H1 (cell line): Measurements from ENCODE around the gene ABCA13.

Source experiments
- CEBPB ChIP-seq: IDR thresholded peaks from 2 replicates; pipeline ENCODE4 v1.6.1; 2012; ENCODE audit warnings: low read depth, low read length
- CREB1 ChIP-seq: IDR thresholded peaks from 2 replicates; pipeline ENCODE4 v1.6.1; 2012; ENCODE audit warnings: inconsistent platforms
- CTCF ChIP-seq, 3 experiments: IDR thresholded peaks; 1 replicate in 2 of 3; 2 replicates in 1 of 3; pipeline versions ENCODE4 v1.5.1 to v1.6.1; 2011; ENCODE audit warnings: low read length in 3 of 3, mild to moderate bottlenecking in 3 of 3, inconsistent platforms in 2 of 3, low read depth in 1 of 3, moderate library complexity in 1 of 3; ENCODE audit not compliant: insufficient read depth in 1 of 3; ENCODE audit errors: control extremely low read depth in 1 of 3
- EGR1 ChIP-seq: IDR thresholded peaks from 2 replicates; pipeline ENCODE4 v1.6.1; 2011; ENCODE audit warnings: low read depth, low read length, borderline replicate concordance
- POLR2AphosphoS5 ChIP-seq: IDR thresholded peaks from 2 replicates; pipeline ENCODE4 v1.6.1; 2011; ENCODE audit warnings: low read depth, low read length

- no peak for TF ChIP-seq CTCF (IDR thresholded peaks at IDR 0.05; ENCODE audit: control extremely low read depth in 1 of 3, insufficient read depth in 1 of 3, low read depth in 1 of 3, low read length in 3 of 3)
- no peak for TF ChIP-seq CEBPB
- no peak for TF ChIP-seq POLR2AphosphoS5
- no peak for TF ChIP-seq CREB1
- TF ChIP-seq EGR1 = no peak
These were observed 466.8 kb downstream of the ABCA13 start for GRCh38 chr7:48638041-48638440.
